ENCODE results near the gene RPRD1B.

Gene RPRD1B

DNA sequence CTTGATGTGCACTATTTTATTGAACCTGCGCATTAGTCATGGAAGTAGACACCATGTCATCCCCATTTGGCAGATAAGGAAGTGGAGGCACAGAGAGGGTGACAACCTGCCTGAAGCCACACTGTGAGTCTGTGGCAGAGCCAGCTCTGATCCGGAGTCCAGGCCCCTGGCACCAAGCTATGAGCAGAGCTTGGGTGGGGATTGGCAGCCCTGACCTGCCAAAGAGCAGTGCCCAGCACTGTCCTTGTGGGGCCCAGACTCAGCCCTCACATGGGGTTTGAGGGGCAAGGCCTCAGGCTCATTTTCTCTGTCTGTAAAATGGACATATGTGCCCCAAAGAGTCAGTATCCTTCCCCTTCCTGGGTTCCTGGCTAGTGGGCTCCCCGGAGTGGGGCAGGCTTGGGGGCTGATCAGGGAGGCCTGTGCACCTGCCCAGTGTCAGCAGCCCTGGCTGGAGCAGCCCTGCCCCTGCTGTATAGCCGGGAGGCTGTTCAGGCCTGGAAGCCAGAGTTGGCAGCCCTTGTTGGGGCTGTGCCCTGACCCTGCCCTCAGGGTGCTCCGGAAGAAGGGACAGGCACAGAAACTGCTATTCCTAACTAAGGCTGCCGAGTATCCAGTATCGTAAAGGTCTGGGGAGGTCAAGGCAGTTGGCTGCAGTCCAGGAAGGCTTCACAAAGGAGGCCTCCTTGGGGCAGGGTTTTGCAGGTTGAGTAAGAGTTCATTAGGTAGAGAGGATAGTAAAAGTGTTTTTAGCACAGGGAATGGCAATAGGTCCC is 92.8 kb downstream of the RPRD1B start:
- DNase-seq = no peak

GRCh38 chr20:38126932-38127621 is 93.5 kb downstream of the RPRD1B start:
- DNase-seq = no peak

- no peak for DNase-seq
Observed at GRCh38 chr20:38127920-38128528, 94.5 kb downstream of the RPRD1B start.

GRCh38 chr20:38128691-38129090 is 95.1 kb downstream of the RPRD1B start:
- DNase-seq = no peak

DNA sequence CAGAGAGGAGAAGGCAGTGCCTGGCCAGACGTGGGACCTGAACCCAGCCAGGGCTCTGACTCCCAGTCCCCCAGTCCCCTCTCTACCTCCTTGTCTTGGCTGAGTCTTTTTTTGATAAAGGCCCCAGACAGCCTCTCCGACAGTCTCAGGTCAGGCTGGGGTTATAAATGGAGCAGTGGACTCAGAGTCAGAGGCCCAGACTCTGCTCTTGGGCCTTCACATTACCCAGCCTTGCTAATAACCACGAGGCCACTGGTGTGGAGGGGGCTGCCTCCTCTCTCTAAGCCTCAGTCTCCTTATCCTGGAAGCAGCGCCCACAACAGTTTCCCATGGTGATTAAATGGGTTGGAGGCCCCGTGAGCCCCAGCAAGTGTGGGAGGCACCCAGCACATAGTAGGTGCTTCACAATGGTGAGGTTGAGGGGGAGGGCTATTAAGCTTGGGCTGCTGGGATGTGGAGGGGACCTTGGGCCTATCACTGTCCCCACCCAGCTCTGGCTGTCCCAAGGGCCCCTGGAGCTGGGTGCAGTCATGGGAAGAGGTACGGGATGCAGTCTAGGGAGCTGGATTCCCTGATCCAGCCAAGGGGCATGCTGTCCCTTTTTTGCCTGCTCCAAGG is 95.8 kb downstream of the RPRD1B start:
- no peak for DNase-seq

DNA sequence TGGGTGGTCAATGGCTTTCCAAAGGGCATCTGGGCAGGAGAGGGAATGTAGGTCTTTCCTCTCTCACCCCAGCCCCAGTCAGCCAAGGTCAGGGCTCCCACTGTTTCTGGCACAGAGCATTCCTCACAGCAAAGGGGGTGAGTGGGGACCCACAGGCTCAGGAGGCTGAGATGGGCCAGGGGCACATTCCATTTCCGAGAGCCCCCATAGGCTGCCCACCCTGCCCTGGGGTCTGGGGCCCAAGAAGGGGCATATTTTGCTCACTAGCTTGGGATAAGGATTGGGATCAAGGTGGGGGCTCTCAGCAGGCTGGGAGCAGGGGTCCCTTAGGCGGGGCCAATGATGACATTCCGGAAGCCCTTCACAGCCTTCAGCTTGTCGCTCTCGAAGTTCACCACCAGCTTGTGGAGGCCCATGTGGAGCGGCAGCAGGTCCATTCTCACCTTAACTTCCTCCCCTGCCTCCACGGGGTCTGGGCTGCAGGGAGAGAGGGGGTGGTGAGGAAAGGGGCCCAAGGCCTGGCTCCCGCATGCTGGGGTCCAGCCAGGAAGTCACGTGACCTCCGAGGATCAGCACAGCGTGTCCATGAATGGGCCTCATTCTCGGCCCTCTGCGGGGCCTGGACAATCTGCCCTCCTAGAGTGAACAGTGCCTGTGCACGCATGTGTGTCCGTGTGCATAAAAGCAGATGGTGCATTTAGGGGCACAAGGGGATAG is 96.5 kb downstream of the RPRD1B start:
- no peak for DNase-seq

- no peak for DNase-seq
Observed at GRCh38 chr20:38130687-38131587, 97.4 kb downstream of the RPRD1B start.

DNA sequence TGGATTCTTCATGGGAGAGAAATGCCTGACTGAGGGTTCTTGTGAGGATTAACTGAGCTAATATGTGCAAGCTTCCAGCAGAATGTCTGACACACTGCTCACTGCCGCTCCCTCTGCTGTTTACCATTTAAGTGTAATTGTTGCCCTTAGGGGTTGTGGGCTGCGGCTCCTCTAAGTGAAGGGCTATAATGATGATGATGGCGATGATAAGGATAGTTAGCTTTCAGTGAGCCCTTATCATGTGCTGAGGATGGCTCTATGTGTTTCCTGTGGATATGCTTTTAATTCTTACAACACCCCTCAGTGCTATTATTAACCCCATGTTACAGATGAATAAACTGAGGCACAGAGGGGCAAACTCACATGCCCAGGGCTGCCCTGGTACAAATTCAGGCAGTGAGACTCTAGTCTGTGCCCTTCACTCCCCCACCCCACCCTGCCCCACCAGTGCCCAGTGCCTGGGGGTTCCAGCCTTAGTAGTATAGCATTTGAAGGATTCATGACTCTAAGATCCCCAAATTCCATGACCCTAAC is 98.1 kb downstream of the RPRD1B start:
- DNase-seq = no peak

- DNase-seq = no peak
Observed at GRCh38 chr20:38132156-38132909, 98.8 kb downstream of the RPRD1B start.

GRCh38 chr20:38132910-38133501 is 99.5 kb downstream of the RPRD1B start:
- DNase-seq = no peak

GRCh38 chr20:38133680-38134426 is 100.3 kb downstream of the RPRD1B start:
- DNase-seq = no peak

DNA sequence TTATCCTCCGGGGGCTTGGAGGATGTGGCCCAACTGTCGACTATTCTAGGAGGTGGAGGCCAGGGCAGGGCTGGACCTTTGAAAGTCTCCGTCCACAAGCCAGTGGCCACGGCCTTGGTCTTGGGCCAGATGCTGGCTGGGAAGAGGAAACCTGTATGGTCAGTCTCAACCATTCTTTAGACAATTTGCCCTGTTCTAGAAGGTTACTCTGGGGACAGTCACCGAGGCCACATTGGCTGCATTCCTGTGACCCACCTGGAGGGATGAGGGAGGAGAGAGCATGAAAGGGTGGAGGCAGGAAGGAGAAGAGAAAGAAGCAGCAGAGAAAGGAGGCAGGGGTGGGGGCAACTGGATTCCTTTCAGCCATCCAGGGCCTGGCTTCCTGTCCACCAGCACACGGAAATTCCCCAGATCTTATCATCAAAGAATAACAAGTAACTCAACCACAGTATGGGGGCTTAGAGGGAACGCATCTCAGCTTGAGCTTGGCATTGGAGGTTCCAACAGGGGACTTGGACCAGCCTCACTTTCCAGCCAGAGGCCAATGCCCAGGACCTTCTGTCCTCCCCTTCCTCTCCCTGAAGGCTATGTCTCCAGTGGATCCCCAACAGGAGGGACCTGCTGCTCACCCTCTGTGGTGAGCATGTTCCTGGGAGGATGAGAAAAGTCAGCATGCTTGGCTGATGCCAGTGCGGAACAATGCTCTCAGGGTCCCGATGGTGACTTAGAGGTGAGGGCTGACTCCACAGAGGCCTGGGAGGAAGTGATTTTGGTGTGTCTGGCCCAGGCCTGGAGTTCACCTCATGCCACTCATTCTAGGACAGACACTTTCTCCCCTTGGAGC is 101.1 kb downstream of the RPRD1B start:
- DNase-seq = no peak

DNA sequence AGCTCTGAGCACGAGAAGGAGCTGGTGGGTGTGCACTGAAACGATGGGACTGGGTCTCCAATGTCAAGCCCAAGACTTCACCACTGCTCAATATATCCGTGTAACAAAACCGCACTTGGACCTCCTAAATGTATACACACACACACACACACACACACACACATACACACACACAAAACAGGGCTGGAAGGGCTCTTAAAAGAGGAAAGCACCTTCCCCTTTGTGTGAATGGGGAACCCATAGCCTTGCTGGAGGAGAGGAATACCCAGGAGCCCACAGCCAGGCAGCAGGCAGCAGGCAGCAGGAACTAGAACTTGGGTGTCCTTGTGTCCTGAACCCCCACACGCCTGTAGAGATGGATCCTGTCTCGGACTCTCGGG is 101.7 kb downstream of the RPRD1B start:
- no peak for DNase-seq

- DNase-seq = no peak
Observed at GRCh38 chr20:38135651-38136420, 102.3 kb downstream of the RPRD1B start.

GRCh38 chr20:38136421-38137245 is 103.1 kb downstream of the RPRD1B start:
- no peak for DNase-seq

DNA sequence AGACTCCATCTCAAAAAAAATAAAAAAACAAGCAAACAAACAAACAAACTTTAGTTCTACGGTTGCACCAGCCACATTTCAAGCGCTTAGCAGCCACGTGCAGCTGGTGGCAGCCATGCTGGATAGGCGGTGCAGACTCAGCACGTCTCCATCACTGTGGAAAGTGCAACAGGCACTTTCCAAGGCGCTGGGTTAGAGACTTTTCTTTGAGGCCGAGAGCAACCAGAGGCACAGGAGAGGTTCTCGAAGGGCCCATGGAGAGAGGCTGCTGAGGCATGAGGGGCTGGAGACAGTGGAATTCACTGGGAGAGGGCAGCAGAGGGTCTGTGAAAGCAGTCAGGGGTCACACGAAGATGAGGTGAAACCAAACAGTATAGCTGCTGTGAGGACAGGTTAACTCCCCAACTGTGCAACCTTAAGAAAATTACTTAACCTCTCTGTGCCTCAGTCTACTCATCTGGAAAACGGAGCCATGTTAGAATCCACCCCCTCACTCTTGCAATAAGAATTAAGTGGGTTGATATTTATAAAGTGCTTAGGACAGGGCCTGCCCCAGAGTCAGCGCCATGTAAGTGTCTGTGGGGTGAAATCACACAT is 104.0 kb downstream of the RPRD1B start:
- no peak for DNase-seq

Measured in DMS79 (cell line).